ENCODE data around the gene RASA2.

DNA sequence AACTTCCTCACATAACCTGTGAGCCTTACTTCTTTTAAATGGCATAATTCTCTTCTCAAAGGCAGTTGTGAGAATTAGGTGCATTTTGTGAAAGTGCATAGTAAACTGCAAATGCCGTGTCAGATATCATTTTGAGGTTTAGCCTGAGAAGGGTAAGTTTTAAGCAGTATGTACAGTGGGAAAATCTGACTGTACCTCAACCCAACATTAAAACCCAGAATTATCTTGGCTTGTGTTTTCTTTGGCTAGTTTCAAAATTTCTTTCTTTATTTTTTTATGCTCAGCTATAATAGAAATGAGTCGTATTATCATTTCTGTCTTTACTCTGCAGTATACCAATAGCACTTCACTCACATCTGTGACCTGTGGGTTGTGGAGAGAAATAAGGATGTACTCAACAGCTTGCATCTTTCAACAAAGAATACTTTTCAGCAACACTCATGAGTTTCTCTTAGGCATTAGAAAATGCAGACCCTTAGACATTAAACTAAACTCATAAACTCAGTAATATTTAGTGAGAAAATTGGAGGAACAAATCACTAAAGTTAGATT lies 65.7 kb downstream of the RASA2 start:
- TF ChIP-seq, protein P1, sequence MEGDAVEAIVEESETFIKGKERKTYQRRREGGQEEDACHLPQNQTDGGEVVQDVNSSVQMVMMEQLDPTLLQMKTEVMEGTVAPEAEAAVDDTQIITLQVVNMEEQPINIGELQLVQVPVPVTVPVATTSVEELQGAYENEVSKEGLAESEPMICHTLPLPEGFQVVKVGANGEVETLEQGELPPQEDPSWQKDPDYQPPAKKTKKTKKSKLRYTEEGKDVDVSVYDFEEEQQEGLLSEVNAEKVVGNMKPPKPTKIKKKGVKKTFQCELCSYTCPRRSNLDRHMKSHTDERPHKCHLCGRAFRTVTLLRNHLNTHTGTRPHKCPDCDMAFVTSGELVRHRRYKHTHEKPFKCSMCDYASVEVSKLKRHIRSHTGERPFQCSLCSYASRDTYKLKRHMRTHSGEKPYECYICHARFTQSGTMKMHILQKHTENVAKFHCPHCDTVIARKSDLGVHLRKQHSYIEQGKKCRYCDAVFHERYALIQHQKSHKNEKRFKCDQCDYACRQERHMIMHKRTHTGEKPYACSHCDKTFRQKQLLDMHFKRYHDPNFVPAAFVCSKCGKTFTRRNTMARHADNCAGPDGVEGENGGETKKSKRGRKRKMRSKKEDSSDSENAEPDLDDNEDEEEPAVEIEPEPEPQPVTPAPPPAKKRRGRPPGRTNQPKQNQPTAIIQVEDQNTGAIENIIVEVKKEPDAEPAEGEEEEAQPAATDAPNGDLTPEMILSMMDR (IDR thresholded peaks at IDR 0.05 in 2 of 3, conservative IDR thresholded peaks at IDR 0.05 in 1 of 3; ENCODE audit: control insufficient read depth in 2 of 3, extremely low read depth in 1 of 3, insufficient read depth in 1 of 3, low read depth in 3 of 3, low read length in 3 of 3): no peak
- TF ChIP-seq EZH2 (IDR thresholded peaks at IDR 0.05; ENCODE audit: borderline replicate concordance, control insufficient read depth, low read depth, low read length): no peak
- no peak for TF ChIP-seq ZNF207 (IDR thresholded peaks at IDR 0.05; ENCODE audit: borderline replicate concordance)
- TF ChIP-seq, protein P2, sequence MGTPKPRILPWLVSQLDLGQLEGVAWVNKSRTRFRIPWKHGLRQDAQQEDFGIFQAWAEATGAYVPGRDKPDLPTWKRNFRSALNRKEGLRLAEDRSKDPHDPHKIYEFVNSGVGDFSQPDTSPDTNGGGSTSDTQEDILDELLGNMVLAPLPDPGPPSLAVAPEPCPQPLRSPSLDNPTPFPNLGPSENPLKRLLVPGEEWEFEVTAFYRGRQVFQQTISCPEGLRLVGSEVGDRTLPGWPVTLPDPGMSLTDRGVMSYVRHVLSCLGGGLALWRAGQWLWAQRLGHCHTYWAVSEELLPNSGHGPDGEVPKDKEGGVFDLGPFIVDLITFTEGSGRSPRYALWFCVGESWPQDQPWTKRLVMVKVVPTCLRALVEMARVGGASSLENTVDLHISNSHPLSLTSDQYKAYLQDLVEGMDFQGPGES (IDR thresholded peaks at IDR 0.05): no peak
- no peak for TF ChIP-seq POLR2A (IDR thresholded peaks at IDR 0.05; ENCODE audit: low read depth, low read length)
- no peak for TF ChIP-seq CHD4 (IDR thresholded peaks at IDR 0.05)
- TF ChIP-seq ZNF274 (IDR thresholded peaks at IDR 0.05; ENCODE audit: insufficient read depth, insufficient read length): no peak
- no peak for TF ChIP-seq EGR1 (IDR thresholded peaks at IDR 0.05; ENCODE audit: borderline replicate concordance in 1 of 2, low read depth in 2 of 2, low read length in 2 of 2)
- TF ChIP-seq SUZ12 (IDR thresholded peaks at IDR 0.05; ENCODE audit: unreplicated experiment): no peak
- TF ChIP-seq POLR2AphosphoS5 (IDR thresholded peaks at IDR 0.05; ENCODE audit: low read length): no peak
- no peak for TF ChIP-seq MEF2A (IDR thresholded peaks at IDR 0.05; ENCODE audit: insufficient read depth, low read depth, low read length)
- TF ChIP-seq, protein P3, sequence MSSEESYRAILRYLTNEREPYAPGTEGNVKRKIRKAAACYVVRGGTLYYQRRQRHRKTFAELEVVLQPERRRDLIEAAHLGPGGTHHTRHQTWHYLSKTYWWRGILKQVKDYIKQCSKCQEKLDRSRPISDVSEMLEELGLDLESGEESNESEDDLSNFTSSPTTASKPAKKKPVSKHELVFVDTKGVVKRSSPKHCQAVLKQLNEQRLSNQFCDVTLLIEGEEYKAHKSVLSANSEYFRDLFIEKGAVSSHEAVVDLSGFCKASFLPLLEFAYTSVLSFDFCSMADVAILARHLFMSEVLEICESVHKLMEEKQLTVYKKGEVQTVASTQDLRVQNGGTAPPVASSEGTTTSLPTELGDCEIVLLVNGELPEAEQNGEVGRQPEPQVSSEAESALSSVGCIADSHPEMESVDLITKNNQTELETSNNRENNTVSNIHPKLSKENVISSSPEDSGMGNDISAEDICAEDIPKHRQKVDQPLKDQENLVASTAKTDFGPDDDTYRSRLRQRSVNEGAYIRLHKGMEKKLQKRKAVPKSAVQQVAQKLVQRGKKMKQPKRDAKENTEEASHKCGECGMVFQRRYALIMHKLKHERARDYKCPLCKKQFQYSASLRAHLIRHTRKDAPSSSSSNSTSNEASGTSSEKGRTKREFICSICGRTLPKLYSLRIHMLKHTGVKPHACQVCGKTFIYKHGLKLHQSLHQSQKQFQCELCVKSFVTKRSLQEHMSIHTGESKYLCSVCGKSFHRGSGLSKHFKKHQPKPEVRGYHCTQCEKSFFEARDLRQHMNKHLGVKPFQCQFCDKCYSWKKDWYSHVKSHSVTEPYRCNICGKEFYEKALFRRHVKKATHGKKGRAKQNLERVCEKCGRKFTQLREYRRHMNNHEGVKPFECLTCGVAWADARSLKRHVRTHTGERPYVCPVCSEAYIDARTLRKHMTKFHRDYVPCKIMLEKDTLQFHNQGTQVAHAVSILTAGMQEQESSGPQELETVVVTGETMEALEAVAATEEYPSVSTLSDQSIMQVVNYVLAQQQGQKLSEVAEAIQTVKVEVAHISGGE (CRISPR knock-in tag; IDR thresholded peaks at IDR 0.05): no peak
- TF ChIP-seq, protein P4, sequence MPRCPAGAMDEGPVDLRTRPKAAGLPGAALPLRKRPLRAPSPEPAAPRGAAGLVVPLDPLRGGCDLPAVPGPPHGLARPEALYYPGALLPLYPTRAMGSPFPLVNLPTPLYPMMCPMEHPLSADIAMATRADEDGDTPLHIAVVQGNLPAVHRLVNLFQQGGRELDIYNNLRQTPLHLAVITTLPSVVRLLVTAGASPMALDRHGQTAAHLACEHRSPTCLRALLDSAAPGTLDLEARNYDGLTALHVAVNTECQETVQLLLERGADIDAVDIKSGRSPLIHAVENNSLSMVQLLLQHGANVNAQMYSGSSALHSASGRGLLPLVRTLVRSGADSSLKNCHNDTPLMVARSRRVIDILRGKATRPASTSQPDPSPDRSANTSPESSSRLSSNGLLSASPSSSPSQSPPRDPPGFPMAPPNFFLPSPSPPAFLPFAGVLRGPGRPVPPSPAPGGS (IDR thresholded peaks at IDR 0.05; ENCODE audit: borderline replicate concordance, insufficient read depth, low read depth, low read length, poor library complexity, severe bottlenecking): no peak

All from GM12878 (cell line).